ENCODE results near the gene KIF1C.

Gene KIF1C

GRCh38 chr17:4972752-4973151 is 25.0 kb upstream of the KIF1C start:
- in situ Hi-C loops (cut with HindIII; ENCODE audit: low sequenced_read_pairs): no loop called here
- H3K4me3 ChIP-seq (ENCODE audit: low read depth, low read length): no peak overlapping the region

GRCh38 chr17:4973256-4974114 is 24.3 kb upstream of the KIF1C start:
- DNase-seq (ENCODE audit: low read depth): no peak
- H3K4me3 ChIP-seq (ENCODE audit: low read depth, low read length): no peak overlapping the region
- TF ChIP-seq CTCF (IDR thresholded peaks at IDR 0.05; ENCODE audit: low read depth, low read length, missing control alignments): no peak
- in situ Hi-C loops (cut with HindIII; ENCODE audit: low sequenced_read_pairs): no loop called here

More at GRCh38 chr17:4972752-4973151, 25.0 kb upstream of the KIF1C start:
- TF ChIP-seq CTCF (IDR thresholded peaks at IDR 0.05; ENCODE audit: low read depth, low read length, missing control alignments): no peak
- DNase-seq (ENCODE audit: low read depth): no peak

GRCh38 chr17:4974115-4974670 is 23.6 kb upstream of the KIF1C start:
- no peak overlapping the region for H3K4me3 ChIP-seq (ENCODE audit: low read depth, low read length)
- in situ Hi-C loops (cut with HindIII; ENCODE audit: low sequenced_read_pairs): no loop called here
- no peak for TF ChIP-seq CTCF (IDR thresholded peaks at IDR 0.05; ENCODE audit: low read depth, low read length, missing control alignments)
- DNase-seq (ENCODE audit: low read depth): no peak

GRCh38 chr17:4978726-4979125 is 19.0 kb upstream of the KIF1C start:
- DNase-seq (ENCODE audit: low read depth): no peak
- no peak for TF ChIP-seq CTCF (IDR thresholded peaks at IDR 0.05; ENCODE audit: low read depth, low read length, missing control alignments)
- no peak overlapping the region for H3K4me3 ChIP-seq (ENCODE audit: low read depth, low read length)
- in situ Hi-C loops (cut with HindIII; ENCODE audit: low sequenced_read_pairs): no loop called here

- no peak overlapping the region for H3K4me3 ChIP-seq (ENCODE audit: low read depth, low read length)
- TF ChIP-seq CTCF (IDR thresholded peaks at IDR 0.05; ENCODE audit: low read depth, low read length, missing control alignments): peak; percentile 77
- in situ Hi-C loops (cut with HindIII; ENCODE audit: low sequenced_read_pairs): no loop called here
- peak; percentile 37 for DNase-seq (ENCODE audit: low read depth)
Measured at GRCh38 chr17:4980644-4981216, 17.0 kb upstream of the KIF1C start.

- no peak for DNase-seq (ENCODE audit: low read depth)
- H3K4me3 ChIP-seq (ENCODE audit: low read depth, low read length): no peak overlapping the region
- in situ Hi-C loops (cut with HindIII; ENCODE audit: low sequenced_read_pairs): no loop called here
- TF ChIP-seq CTCF (IDR thresholded peaks at IDR 0.05; ENCODE audit: low read depth, low read length, missing control alignments): no peak
Measured at GRCh38 chr17:4982305-4982704, 15.4 kb upstream of the KIF1C start.

All from astrocyte of the cerebellum (primary cell).